ENCODE results near the gene STRN4. TPM values are rescaled to one million over a fixed set of nuclear protein-coding genes. Genes with fewer than 3 reads are reported as not detected.

The STRN4 gene
- total and polyA plus RNA-seq, 9 of the 15 experiments (the other 6 are each of a cell fraction or from before 2014, with no cell fraction given), result 0.62 to 83.7 (median 36.9) TPM

DNA sequence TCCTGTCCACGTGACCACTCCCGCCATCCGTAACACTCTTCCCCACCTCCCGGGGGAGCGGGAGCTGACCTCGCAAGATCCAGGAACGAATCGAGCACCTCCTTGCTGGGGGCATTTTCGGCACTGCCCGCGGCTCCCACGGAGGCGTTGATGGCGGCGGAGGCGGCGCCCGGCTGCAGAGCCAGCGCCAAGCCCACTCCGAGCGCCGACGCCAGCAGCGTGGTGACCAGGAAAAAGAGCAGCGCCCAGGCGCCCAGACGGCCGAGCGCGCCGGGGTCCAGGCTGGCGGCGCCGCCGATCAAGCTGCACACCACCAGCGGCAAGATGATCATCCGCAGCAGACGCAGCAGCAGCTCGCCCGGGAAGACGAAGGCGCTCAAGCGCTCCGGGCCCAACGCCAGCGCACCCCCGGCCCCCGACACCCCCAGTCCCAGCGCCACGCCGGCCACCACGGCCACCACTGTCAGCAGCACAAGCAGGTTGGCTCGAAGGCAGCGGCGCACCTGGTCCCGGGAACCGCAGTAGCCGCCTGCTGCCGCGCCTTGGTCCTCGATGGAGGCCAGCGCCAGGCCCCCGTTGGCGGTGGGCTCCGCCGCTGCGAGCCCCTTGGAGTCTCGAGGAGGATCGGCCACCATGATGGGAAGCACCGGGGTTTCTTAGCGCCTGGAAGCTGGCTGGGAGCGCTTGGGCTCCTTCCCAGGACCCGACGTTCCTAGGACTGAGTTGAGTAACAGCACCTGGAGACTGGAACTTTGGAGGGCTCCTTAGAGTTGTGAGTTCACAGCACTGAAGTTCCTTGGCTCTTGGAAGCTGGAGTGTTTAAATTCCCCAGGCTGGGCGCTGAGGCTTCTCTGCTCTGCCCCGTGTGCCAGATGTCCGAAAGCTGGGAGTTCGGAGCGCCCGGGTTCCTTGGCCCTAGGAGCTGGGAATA is 41.3 kb upstream of the STRN4 start (continued):
- TF ChIP-seq ZNF507 (tag; conservative IDR thresholded peaks at IDR 0.05) (no peak), PTRF (tag; IDR thresholded peaks at IDR 0.05) (no peak), BRD9 (IDR thresholded peaks at IDR 0.05; ENCODE audit: low read depth, partially characterized antibody) (no peak), ZNF518B (CRISPR knock-in tag; IDR thresholded peaks at IDR 0.05) (no peak), ARNT (IDR thresholded peaks at IDR 0.05) (0 out of 4 replicates have a peak, but pooled peaks of 1 of the 2 experiments have one; percentile 32), SIN3A (IDR thresholded peaks at IDR 0.05; ENCODE audit: borderline replicate concordance in 2 of 2, control insufficient read depth in 1 of 2, low read depth in 2 of 2, low read length in 2 of 2) (peak in 1 of 2 experiments; percentile 18; a peak in 1 of 4 replicates), SMARCB1 (IDR thresholded peaks at IDR 0.05; ENCODE audit: insufficient read length, low read depth) (no peak), NUFIP1 (IDR thresholded peaks at IDR 0.05; ENCODE audit: partially characterized antibody) (no peak), HNRNPL (IDR thresholded peaks at IDR 0.05; ENCODE audit: low read depth, low read length) (no peak), MAZ (CRISPR knock-in tag; conservative IDR thresholded peaks at IDR 0.05 in 1 of 2, IDR thresholded peaks at IDR 0.05 in 1 of 2) (peak in 1 of 2 experiments; percentile 12; a peak in 1 of 4 replicates), CHD1 (IDR thresholded peaks at IDR 0.05; ENCODE audit: low read length) (peak; percentile 96), SAFB (IDR thresholded peaks at IDR 0.05; ENCODE audit: borderline replicate concordance, low read depth, low read length) (peak; percentile 25), ZFX (CRISPR knock-in tag; IDR thresholded peaks at IDR 0.05) (peak; percentile 64; the same call in 1 of the 2 replicates), MTA3 (IDR thresholded peaks at IDR 0.05; ENCODE audit: borderline replicate concordance) (peak; percentile 85), ZNF232 (CRISPR knock-in tag; IDR thresholded peaks at IDR 0.05) (no peak; the same call in 1 of the 2 replicates), YY1 (IDR thresholded peaks at IDR 0.05; ENCODE audit: borderline replicate concordance in 1 of 3, control insufficient read depth in 1 of 3, extremely low read depth in 1 of 3, insufficient read depth in 3 of 3, insufficient read length in 1 of 3, insufficient replicate concordance in 2 of 3, low read depth in 1 of 3, low read length in 2 of 3) (peak in 2 of 3 experiments; percentile 29 to 46), CHD2 (IDR thresholded peaks at IDR 0.05; ENCODE audit: low read depth, low read length) (no peak), NR3C1 (CRISPR knock-in tag; IDR thresholded peaks at IDR 0.05) (no peak), CREB1 (IDR thresholded peaks at IDR 0.05) (no peak), CREB1 (CRISPR knock-in tag; IDR thresholded peaks at IDR 0.05) (peak; percentile 43; the same call in 1 of the 2 replicates), TOE1 (IDR thresholded peaks at IDR 0.05; ENCODE audit: borderline replicate concordance) (no peak), TOE1 (CRISPR knock-in tag; IDR thresholded peaks at IDR 0.05; ENCODE audit: borderline replicate concordance, low read depth) (0 out of 2 replicates have a peak, but pooled peaks have one; percentile 12), ZNF347 (CRISPR knock-in tag; IDR thresholded peaks at IDR 0.05; ENCODE audit: low read depth) (no peak), HMGN3 (IDR thresholded peaks at IDR 0.05; ENCODE audit: borderline replicate concordance, extremely low read depth, insufficient read length, low read depth, low read length) (no peak)
